MM.1S (cell line): ENCODE measurements around the gene PLAAT5.

Source experiments
- DNase-seq: peaks from one replicate; pipeline ENCODE4 v3.0.0-alpha.2; 2015
- H2AFZ ChIP-seq: fragments of 300-600 bp; sonication (generic); 2 replicates; pipeline ENCODE4 v1.6.0; 2016; ENCODE audit warnings: antibody characterized with exemption, low read length
- H3F3A ChIP-seq: fragments of 300-600 bp; sonication (generic); 2 replicates; pipeline ENCODE4 v1.6.1; 2016; ENCODE audit warnings: mild to moderate bottlenecking, antibody characterized with exemption, low read length, moderate library complexity, mixed read lengths; ENCODE audit not compliant: insufficient read depth
- H3K27ac ChIP-seq: fragments of 300-600 bp; sonication (generic); 2 replicates; pipeline ENCODE4 v1.5.1; 2016; ENCODE audit warnings: mild to moderate bottlenecking, low read length
- H3K27me3 ChIP-seq: fragments of 300-600 bp; sonication (generic); replicated peaks from 2 replicates; pipeline ENCODE4 v1.6.0; 2016; ENCODE audit warnings: low read length; ENCODE audit not compliant: insufficient read depth
- H3K36me3 ChIP-seq: fragments of 300-600 bp; sonication (generic); replicated peaks from 2 replicates; pipeline ENCODE4 v1.6.1; 2016; ENCODE audit warnings: mild to moderate bottlenecking, low read length, mixed read lengths; ENCODE audit not compliant: insufficient read depth
- H3K4me1 ChIP-seq: fragments of 300-600 bp; sonication (generic); 2 replicates; pipeline ENCODE4 v1.6.1; 2016; ENCODE audit warnings: low read length, mixed read lengths
- H3K4me2 ChIP-seq: fragments of 300-600 bp; sonication (generic); 2 replicates; pipeline ENCODE4 v1.6.0; 2016; ENCODE audit warnings: low read depth, low read length
- H3K4me3 ChIP-seq: fragments of 300-600 bp; sonication (generic); 2 replicates; pipeline ENCODE4 v1.5.1; 2016; ENCODE audit warnings: low read length, mixed read lengths
- H3K79me2 ChIP-seq: fragments of 300-600 bp; sonication (generic); 2 replicates; pipeline ENCODE4 v1.6.1; 2016; ENCODE audit warnings: mixed run types, low read length, mixed read lengths
- H3K9ac ChIP-seq: fragments of 300-600 bp; sonication (generic); 2 replicates; pipeline ENCODE4 v1.6.1; 2016; ENCODE audit warnings: low read length, mixed read lengths
- H3K9me2 ChIP-seq: fragments of 300-600 bp; sonication (generic); replicated peaks from 2 replicates; pipeline ENCODE4 v1.6.1; 2016; ENCODE audit warnings: mild to moderate bottlenecking, low read length, mixed read lengths; ENCODE audit not compliant: insufficient read depth
- H3K9me3 ChIP-seq: fragments of 300-600 bp; sonication (generic); replicated peaks from 2 replicates; pipeline ENCODE4 v1.6.1; 2016; ENCODE audit warnings: mild to moderate bottlenecking, low read length, mixed read lengths; ENCODE audit not compliant: insufficient read depth
- H4K20me1 ChIP-seq: fragments of 300-600 bp; sonication (generic); 2 replicates; pipeline ENCODE4 v1.6.1; 2016; ENCODE audit warnings: mild to moderate bottlenecking, low read length, moderate library complexity, mixed read lengths; ENCODE audit not compliant: insufficient read depth
- EZH2 ChIP-seq: fragments of 300-600 bp; sonication (generic); optimal IDR thresholded peaks from 2 replicates; pipeline ENCODE3; 2017; ENCODE audit warnings: low read depth, mild to moderate bottlenecking, antibody characterized with exemption, low read length, mixed read lengths
- EZH2phosphoT487 ChIP-seq: fragments of 300-600 bp; sonication (generic); IDR thresholded peaks from 2 replicates; pipeline ENCODE4 v1.6.1; 2018; ENCODE audit warnings: antibody characterized with exemption, low read length
- TF ChIP-seq, protein P1 (sequence below): fragments of 300-600 bp; sonication (generic); IDR thresholded peaks from 2 replicates; pipeline ENCODE4 v1.5.1; 2016; ENCODE audit warnings: antibody characterized with exemption, low read length, mixed read lengths

PLAAT5 gene

DNA sequence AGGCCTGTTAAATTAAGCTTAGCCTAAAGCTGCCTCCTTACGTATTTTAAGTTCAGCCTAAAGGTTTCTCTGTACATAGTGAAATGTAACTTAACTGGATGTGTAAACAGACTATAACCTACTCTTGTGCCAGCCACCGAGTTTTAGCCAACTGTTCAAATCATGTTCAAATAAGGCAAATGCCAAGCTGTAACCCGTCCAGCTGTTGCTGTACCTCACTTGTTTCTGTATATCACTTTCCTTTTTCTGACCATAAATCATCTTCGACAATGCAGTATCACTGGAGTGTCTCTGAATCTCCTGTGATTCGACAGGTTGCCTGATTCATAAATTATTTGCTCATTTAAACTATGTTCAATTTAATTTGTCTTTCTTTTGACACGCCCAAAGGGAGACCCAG lies 4.0 kb upstream of the PLAAT5 start:
- Histone ChIP-seq H3K4me1 (no peaks in the 10 kb centered on the region), H3K9ac (no peak overlapping the region), H3K4me2 (no peak overlapping the region), H3K4me3 (no peak overlapping the region), H3K9me3 (no peaks in the 10 kb centered on the region), H3K36me3 (no peaks in the 10 kb centered on the region), H3F3A (no peaks in the 10 kb centered on the region), H3K9me2 (no peaks in the 10 kb centered on the region), H3K27me3 (no peaks in the 10 kb centered on the region), H2AFZ (no peak overlapping the region), H3K79me2 (no peaks in the 10 kb centered on the region), H4K20me1 (no peaks in the 10 kb centered on the region), H3K27ac (no peak overlapping the region)
- DNase-seq, result no peak
- TF ChIP-seq EZH2phosphoT487 (no peak), EZH2 (no peak)
- TF ChIP-seq, protein P1, sequence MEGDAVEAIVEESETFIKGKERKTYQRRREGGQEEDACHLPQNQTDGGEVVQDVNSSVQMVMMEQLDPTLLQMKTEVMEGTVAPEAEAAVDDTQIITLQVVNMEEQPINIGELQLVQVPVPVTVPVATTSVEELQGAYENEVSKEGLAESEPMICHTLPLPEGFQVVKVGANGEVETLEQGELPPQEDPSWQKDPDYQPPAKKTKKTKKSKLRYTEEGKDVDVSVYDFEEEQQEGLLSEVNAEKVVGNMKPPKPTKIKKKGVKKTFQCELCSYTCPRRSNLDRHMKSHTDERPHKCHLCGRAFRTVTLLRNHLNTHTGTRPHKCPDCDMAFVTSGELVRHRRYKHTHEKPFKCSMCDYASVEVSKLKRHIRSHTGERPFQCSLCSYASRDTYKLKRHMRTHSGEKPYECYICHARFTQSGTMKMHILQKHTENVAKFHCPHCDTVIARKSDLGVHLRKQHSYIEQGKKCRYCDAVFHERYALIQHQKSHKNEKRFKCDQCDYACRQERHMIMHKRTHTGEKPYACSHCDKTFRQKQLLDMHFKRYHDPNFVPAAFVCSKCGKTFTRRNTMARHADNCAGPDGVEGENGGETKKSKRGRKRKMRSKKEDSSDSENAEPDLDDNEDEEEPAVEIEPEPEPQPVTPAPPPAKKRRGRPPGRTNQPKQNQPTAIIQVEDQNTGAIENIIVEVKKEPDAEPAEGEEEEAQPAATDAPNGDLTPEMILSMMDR, result no peak

DNA sequence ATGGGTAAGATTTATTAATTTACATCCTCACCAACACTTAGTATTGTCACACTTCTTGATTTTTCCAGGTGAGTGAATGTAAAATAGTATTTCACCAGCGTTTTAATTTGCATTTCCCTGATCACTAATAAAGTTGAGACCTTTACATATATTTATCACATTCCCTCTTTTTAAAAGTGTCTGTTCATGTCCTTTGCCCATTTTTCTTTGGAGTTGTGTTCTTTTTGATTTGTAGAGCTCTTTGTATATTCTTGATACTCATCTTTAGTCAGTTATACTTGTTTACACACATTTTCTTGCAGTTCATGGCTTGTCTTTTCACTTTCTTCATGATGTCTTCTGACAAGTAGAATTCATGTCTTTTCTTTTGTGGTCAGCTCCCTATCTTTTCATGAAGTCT lies 2.2 kb upstream of the PLAAT5 start:
- H3K9me2 ChIP-seq, result no peaks in the 10 kb centered on the region
- H2AFZ ChIP-seq, result no peak overlapping the region
- no peaks in the 10 kb centered on the region for H4K20me1 ChIP-seq
- no peaks in the 10 kb centered on the region for H3F3A ChIP-seq
- no peak for DNase-seq
- TF ChIP-seq EZH2, result no peak
- TF ChIP-seq, protein P1, result no peak
- TF ChIP-seq EZH2phosphoT487, result no peak
- H3K27me3 ChIP-seq, result no peaks in the 10 kb centered on the region
- H3K4me1 ChIP-seq, result no peaks in the 10 kb centered on the region
- H3K79me2 ChIP-seq, result no peaks in the 10 kb centered on the region
- H3K36me3 ChIP-seq, result no peaks in the 10 kb centered on the region
- no peaks in the 10 kb centered on the region for H3K9me3 ChIP-seq
- no peak overlapping the region for H3K4me3 ChIP-seq
- no peak overlapping the region for H3K27ac ChIP-seq
- H3K9ac ChIP-seq, result no peak overlapping the region
- H3K4me2 ChIP-seq, result no peak overlapping the region

DNA sequence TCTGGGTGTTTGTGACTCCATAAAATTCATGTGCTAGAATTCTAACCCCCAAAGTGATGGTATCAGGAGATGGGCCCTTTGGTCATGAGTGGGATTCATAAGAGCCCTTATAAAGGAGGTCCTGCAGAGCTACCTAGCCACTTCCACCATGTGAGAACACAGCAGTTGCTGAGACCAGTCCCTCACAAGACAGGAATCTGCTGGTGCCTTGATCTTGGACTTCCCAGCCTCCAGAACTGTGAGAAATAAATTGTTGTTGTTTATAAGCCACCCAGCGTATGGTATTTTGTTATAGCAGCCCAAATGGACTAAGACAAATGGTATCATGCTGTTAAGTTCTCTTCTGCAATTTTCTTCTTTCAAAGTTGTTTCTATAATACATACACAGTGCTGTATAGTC lies 1.5 kb upstream of the PLAAT5 start:
- DNase-seq, result no peak
- no peak overlapping the region for H3K27ac ChIP-seq
- no peaks in the 10 kb centered on the region for H3K36me3 ChIP-seq
- H3K27me3 ChIP-seq, result no peaks in the 10 kb centered on the region
- no peaks in the 10 kb centered on the region for H3K79me2 ChIP-seq
- no peak overlapping the region for H3K4me2 ChIP-seq
- H3K4me1 ChIP-seq, result no peaks in the 10 kb centered on the region
- H3K4me3 ChIP-seq, result no peak overlapping the region
- no peak for TF ChIP-seq EZH2phosphoT487
- TF ChIP-seq EZH2, result no peak
- TF ChIP-seq, protein P1, result no peak
- no peaks in the 10 kb centered on the region for H3K9me2 ChIP-seq
- H4K20me1 ChIP-seq, result no peaks in the 10 kb centered on the region
- H3K9me3 ChIP-seq, result no peaks in the 10 kb centered on the region
- no peak overlapping the region for H3K9ac ChIP-seq
- H2AFZ ChIP-seq, result no peak overlapping the region
- H3F3A ChIP-seq, result no peaks in the 10 kb centered on the region
